ENCODE results near the gene LARP6.

Gene LARP6

GRCh38 chr15:70792171-70792573 is 61.8 kb downstream of the LARP6 start:
- DNase-seq = no peak

GRCh38 chr15:70791259-70791658 is 62.7 kb downstream of the LARP6 start:
- DNase-seq = no peak

GRCh38 chr15:70789213-70789612 is 64.7 kb downstream of the LARP6 start:
- DNase-seq = no peak

GRCh38 chr15:70788114-70789049 is 65.6 kb downstream of the LARP6 start:
- DNase-seq = no peak

GRCh38 chr15:70786996-70787395 is 67.0 kb downstream of the LARP6 start:
- no peak for DNase-seq

- DNase-seq = no peak
These were observed 70.3 kb downstream of the LARP6 start for GRCh38 chr15:70783610-70784022.

- no peak for DNase-seq
These were observed 70.9 kb downstream of the LARP6 start for GRCh38 chr15:70783041-70783440.

GRCh38 chr15:70781236-70781635 is 72.7 kb downstream of the LARP6 start:
- no peak for DNase-seq
